AG04450 (cell line): ENCODE data around the gene SYT3. TPM values are rescaled to one million over a fixed set of nuclear protein-coding genes. Genes with fewer than 3 reads are reported as not detected.

Source experiments
- CTCF ChIA-PET: fragments of 300-600, 350-600 bp; formaldehyde crosslinking; extraction: SDS; loops from one replicate; lab custom pipeline; 2022; ENCODE audit warnings: antibody characterized with exemption, inconsistent platforms; lab: Charles Lee
- POLR2A ChIA-PET: fragments of 350-600 bp; formaldehyde crosslinking; extraction: SDS; loops from one replicate; lab custom pipeline; 2021; ENCODE audit warnings: antibody characterized with exemption, inconsistent platforms; lab: Yijun Ruan, JAX
- DNase-seq: peaks from one replicate; pipeline ENCODE4 v3.0.0-alpha.2; 2011; ENCODE audit warnings: low read depth, low spot score
- H3K27ac ChIP-seq: one replicate; pipeline ENCODE4 v1.5.1; 2012; ENCODE audit warnings: low read depth, low read length, control low read depth
- H3K27me3 ChIP-seq: one replicate; pipeline ENCODE4 v1.6.0; 2012; ENCODE audit warnings: low read length; ENCODE audit not compliant: control insufficient read depth, insufficient read depth
- H3K4me3 ChIP-seq: 2 replicates; pipeline ENCODE4 v1.5.1; 2011; ENCODE audit warnings: mild to moderate bottlenecking, low read depth, low read length, control low read depth
- H3K9me3 ChIP-seq: 2 replicates; pipeline ENCODE4 v1.5.1; 2012; ENCODE audit warnings: low read length; ENCODE audit not compliant: control insufficient read depth, insufficient read depth
- polyA plus RNA-seq: library from polyadenylated mRNA; depleted of rRNA; stranded (reverse); fragments of >200 nt; gene quantifications from 2 replicates; pipeline ENCODE4 v1.2.3, GENCODE V29; 2011
- TF ChIP-seq, protein P1 (sequence below): IDR thresholded peaks from 2 replicates; pipeline ENCODE4 v1.5.1; 2011; ENCODE audit warnings: low read depth, low read length, control low read depth, inconsistent platforms

The SYT3 gene
- polyA plus RNA-seq, 1 experiment = 0.05 TPM

DNA sequence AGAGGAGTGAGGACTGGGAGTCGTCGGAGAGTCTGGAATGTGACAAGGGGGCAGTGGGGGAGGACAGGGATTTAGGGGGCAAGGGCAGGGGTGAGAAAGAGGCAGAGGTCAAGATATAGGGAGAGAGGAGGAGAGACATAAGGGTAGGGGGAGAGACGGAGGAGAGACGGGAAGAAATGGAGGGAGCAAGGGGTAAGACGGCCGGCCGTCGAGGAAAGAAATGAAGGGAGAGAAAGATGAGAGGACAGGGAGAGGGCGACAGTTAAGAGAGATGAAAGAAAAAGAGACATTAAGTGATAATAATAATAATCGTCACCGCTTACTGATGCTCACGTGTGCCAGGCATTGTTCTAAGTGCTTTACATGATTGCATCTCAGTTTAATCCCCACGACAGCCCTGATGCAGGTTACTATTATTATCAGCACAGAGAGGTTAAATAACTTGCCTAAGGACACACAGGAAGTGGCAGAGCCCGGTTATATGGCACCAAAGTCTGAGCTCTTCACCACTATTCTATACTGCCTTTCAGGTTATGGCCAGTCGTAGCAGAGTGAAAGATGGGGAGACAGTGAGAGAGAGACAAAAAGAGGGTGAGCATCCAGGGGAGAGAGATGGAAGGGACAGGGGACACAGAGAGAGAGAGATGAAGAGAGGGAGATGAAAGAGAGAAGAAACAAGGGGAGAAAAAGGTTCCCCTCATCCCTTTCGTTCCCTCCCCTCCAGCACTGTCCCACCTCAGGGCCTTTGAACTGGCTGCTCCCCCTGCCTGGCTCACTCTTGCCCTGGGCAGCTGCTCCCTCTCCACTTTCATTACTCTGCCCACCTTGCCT lies 23.2 kb upstream of the SYT3 start:
- CTCF ChIA-PET = no interaction called here
- Histone ChIP-seq H3K4me3 (no peak overlapping the region), H3K9me3 (peaks cover 15% of the 10 kb centered on the region), H3K27ac (no peak overlapping the region), H3K27me3 (peaks cover 26% of the 10 kb centered on the region)
- POLR2A ChIA-PET = no interaction called here
- DNase-seq = no peak
- TF ChIP-seq, protein P1, sequence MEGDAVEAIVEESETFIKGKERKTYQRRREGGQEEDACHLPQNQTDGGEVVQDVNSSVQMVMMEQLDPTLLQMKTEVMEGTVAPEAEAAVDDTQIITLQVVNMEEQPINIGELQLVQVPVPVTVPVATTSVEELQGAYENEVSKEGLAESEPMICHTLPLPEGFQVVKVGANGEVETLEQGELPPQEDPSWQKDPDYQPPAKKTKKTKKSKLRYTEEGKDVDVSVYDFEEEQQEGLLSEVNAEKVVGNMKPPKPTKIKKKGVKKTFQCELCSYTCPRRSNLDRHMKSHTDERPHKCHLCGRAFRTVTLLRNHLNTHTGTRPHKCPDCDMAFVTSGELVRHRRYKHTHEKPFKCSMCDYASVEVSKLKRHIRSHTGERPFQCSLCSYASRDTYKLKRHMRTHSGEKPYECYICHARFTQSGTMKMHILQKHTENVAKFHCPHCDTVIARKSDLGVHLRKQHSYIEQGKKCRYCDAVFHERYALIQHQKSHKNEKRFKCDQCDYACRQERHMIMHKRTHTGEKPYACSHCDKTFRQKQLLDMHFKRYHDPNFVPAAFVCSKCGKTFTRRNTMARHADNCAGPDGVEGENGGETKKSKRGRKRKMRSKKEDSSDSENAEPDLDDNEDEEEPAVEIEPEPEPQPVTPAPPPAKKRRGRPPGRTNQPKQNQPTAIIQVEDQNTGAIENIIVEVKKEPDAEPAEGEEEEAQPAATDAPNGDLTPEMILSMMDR = no peak

DNA sequence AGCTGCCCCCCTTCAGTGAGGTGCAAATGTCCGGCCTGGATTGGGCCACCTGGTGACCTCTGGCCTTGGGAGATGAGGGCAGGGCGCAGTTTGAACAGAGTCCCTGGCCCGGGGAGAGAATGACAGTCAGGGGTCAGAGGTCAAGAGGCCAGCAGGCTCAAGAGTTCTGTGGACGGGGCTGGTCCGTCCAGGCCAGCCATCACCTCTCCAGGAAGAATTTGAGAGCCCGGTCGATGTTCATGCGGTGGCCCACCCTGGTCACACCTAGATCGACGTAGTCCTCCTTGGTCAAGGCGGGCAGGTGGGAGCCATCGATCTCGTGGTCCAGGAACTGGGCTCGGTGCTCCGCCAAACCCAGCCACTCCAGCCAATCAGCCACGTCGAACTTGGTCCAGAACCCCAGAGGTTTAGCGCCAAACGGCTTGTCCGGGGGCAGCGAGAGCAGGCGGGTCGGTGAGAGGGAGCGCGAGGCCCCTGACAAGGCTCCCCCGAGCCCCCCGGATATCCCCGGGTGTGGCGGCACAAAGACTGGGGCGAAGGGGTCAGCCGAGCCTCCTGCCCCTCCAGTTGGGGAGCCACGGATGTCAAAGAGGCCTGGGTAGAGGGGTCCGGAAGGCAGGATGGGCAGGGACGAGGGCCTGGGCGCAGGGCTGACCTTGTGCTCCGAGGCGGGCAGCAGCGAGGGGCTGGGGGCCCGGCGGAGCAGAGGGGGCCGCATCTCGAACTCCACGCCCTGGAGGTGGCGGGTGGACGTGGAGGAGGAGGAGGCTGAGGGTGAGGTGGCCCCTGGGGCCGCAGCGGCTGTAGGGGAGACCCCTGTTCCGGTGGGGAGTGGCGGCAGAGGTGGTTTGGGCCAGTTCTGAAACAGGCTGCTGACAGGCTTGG lies 22.3 kb upstream of the SYT3 start:
- Histone ChIP-seq H3K4me3 (no peak overlapping the region), H3K27me3 (peaks cover 25% of the 10 kb centered on the region), H3K27ac (no peak overlapping the region), H3K9me3 (peaks cover 17% of the 10 kb centered on the region)
- TF ChIP-seq, protein P1 = no peak
- CTCF ChIA-PET = no interaction called here
- POLR2A ChIA-PET = no interaction called here
- no peak for DNase-seq

DNA sequence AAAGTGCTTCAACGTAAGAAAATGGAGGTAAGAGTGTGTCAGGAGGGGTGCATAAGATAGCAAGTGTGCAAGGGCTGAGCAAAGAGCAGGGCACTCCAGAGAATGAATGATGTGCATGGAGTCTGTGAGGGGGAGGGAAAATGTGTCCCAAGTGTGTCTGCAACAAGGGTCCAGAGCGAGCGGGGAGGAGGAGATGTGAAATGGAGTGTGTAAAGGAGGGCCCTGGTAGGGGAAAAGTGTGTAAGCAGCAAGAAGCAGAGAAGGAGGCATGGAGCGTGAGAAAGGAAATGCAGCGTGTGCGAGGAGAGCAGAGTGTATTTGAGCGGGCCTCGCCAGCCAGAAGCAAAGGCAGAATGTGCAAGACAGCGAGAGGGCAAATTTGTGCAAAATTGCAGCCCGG lies 21.3 kb upstream of the SYT3 start:
- no peak for DNase-seq
- TF ChIP-seq, protein P1 = no peak
- CTCF ChIA-PET = no interaction called here
- Histone ChIP-seq H3K9me3 (peaks cover 14% of the 10 kb centered on the region), H3K4me3 (no peak overlapping the region), H3K27me3 (peaks cover 15% of the 10 kb centered on the region), H3K27ac (no peak overlapping the region)
- POLR2A ChIA-PET = no interaction called here

DNA sequence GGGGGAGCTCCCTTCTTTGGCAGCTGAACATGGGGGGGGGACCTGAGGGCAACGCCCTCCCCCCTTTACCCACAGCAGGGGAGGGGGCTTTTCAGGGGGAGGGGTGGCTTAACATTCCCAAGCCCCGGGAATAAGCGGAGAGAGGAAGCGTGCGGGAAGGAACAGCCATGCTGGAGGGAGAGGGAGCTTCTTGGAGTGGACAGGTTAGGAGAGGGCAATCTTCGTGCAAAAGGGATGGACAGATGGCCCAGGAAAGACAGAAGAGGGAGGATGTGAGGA lies 20.3 kb upstream of the SYT3 start:
- TF ChIP-seq, protein P1 = no peak
- no peak for DNase-seq
- H3K27ac ChIP-seq = no peak overlapping the region
- POLR2A ChIA-PET = no interaction called here
- peaks cover 17% of the 10 kb centered on the region for H3K9me3 ChIP-seq
- no peak overlapping the region for H3K4me3 ChIP-seq
- CTCF ChIA-PET = interaction anchor here (1.0 kb wide), 1 partner anchor 9 kb away, joined by 3 read pairs; no protein-coding TSS in a partner anchor
- peaks cover 10% of the 10 kb centered on the region for H3K27me3 ChIP-seq
